ENCODE measurements around the gene MPPED2. TPM values are rescaled to one million over a fixed set of nuclear protein-coding genes. Genes with fewer than 3 reads are reported as not detected.

Gene MPPED2
- total and polyA plus RNA-seq, 5 experiments from 2014 or later, result 1.4 to 4.9 (median 3.3) TPM; not detected in 2

GRCh38 chr11:30487200-30487898 is 98.8 kb downstream of the MPPED2 start:
- no peak overlapping the region for H3K27ac Mint-ChIP-seq
- no peaks in the 10 kb centered on the region for H3K36me3 Mint-ChIP-seq
- H3K4me3 Mint-ChIP-seq, result no peak overlapping the region
- DNase-seq, result no peak
- peaks cover 0 to 29% (median 2%) of the 10 kb centered on the region in 5 donors for H3K27me3 Mint-ChIP-seq
- H3K4me1 Mint-ChIP-seq, result no peaks in the 10 kb centered on the region
- POLR2A ChIA-PET, result no interaction called here
- H3K9me3 Mint-ChIP-seq, result no peaks in the 10 kb centered on the region
- ATAC-seq, result no peak

DNA sequence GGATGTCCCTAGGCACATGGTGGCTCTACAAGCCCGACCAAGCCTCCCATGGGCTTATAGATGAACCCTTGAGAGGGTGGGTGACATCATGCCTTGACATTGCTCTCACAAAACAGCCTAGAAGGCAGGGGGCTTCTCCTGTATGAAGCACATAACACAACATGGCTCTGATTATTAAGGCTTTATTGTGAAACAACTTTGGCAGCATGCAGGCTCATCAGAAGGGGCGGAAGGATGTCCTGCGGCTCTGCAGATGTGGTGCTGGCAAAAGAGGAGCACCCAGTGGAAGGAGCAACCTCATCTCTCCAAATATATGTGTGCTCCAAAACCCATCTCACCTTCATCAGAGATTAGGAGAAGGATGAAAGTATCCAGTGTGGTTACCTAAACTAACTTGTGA is 100.4 kb downstream of the MPPED2 start:
- DNase-seq, result no peak
- no peak for ATAC-seq
- no peaks in the 10 kb centered on the region for H3K36me3 Mint-ChIP-seq
- POLR2A ChIA-PET, result no interaction called here
- no peak overlapping the region for H3K4me3 Mint-ChIP-seq
- H3K9me3 Mint-ChIP-seq, result no peaks in the 10 kb centered on the region
- H3K27ac Mint-ChIP-seq, result no peak overlapping the region
- peaks cover 0 to 29% (median 5%) of the 10 kb centered on the region in 5 donors for H3K27me3 Mint-ChIP-seq
- no peaks in the 10 kb centered on the region for H3K4me1 Mint-ChIP-seq

DNA sequence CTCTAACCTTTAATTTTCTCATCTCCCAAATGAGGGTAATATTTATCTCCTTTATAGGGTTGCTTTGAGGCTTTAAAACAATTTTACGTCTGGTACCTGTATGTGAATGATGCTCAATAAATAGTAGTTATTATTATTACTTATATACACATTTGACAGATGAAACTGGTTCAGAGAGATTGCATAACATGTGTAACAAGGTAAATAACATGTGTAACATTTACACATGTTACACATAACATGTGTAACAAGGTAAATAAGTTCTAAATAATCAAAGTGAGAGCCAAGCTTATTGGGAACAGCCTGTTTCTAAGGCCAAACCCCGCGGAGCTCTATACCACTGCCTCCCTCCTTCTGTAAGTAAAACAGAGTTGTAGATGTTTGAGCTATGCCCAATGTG is 100.9 kb downstream of the MPPED2 start:
- H3K36me3 Mint-ChIP-seq, result no peaks in the 10 kb centered on the region
- H3K27ac Mint-ChIP-seq, result no peak overlapping the region
- ATAC-seq (no peak), DNase-seq (no peak)
- H3K27me3 Mint-ChIP-seq, result peaks cover 0 to 29% (median 5%) of the 10 kb centered on the region in 5 donors
- H3K9me3 Mint-ChIP-seq, result no peaks in the 10 kb centered on the region
- POLR2A ChIA-PET, result no interaction called here
- H3K4me1 Mint-ChIP-seq, result no peaks in the 10 kb centered on the region
- no peak overlapping the region for H3K4me3 Mint-ChIP-seq

GRCh38 chr11:30483056-30483455 is 103.1 kb downstream of the MPPED2 start:
- POLR2A ChIA-PET, result no interaction called here
- no peak for DNase-seq
- ATAC-seq, result no peak
- no peaks in the 10 kb centered on the region for H3K36me3 Mint-ChIP-seq
- no peaks in the 10 kb centered on the region for H3K9me3 Mint-ChIP-seq
- H3K4me1 Mint-ChIP-seq, result no peaks in the 10 kb centered on the region
- peaks cover 0 to 26% (median 5%) of the 10 kb centered on the region in 5 donors for H3K27me3 Mint-ChIP-seq
- no peak overlapping the region for H3K27ac Mint-ChIP-seq
- no peak overlapping the region for H3K4me3 Mint-ChIP-seq

DNA sequence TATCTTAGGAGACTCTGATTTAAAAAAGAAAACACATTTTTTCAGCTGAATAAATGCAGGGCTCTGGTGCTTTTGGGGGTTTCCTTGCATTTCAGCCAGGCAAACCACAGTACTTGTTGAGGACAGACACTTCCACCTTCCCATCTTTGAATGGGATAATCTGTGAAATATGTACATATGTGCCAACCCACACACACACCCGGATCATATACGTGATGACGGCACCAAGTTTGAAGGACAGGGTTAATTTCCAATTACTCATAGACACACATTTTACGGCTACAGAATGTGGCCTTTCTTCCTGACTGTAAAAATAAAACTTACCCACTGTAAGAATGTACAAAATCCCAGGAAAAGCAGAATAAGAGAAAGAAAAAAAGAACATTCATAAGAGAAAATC is 104.4 kb downstream of the MPPED2 start:
- no peak for DNase-seq

DNA sequence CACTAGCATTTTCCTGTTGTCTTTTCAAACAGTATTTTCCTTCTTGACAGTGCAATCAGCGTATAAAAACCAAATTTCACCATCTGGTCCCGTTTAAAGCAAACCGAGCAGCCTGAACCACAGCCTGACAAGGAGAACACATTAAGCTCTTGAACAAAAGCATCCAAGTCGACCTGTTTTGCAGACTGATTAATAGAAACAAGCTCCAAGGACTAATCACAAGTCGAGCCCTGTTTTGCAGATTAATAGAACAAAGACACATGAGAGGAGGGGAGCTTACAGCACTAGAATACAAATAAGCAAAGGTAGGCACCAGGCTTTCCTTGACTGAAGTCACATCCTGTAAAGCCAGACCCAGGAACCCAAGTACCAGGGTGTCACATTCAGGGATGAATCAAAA is 104.8 kb downstream of the MPPED2 start:
- peaks cover 0 to 23% (median 2%) of the 10 kb centered on the region in 5 donors for H3K27me3 Mint-ChIP-seq
- no peaks in the 10 kb centered on the region for H3K4me1 Mint-ChIP-seq
- no peak for DNase-seq
- H3K27ac Mint-ChIP-seq, result no peak overlapping the region
- H3K9me3 Mint-ChIP-seq, result peaks cover 0 to under 1% (median 0%) of the 10 kb centered on the region in 9 donors
- ATAC-seq, result no peak
- H3K36me3 Mint-ChIP-seq, result no peaks in the 10 kb centered on the region
- POLR2A ChIA-PET, result no interaction called here
- no peak overlapping the region for H3K4me3 Mint-ChIP-seq

More for the DNA sequence above, 104.4 kb downstream of the MPPED2 start:
- Mint-ChIP-seq H3K9me3 (no peaks in the 10 kb centered on the region), H3K27ac (no peak overlapping the region), H3K4me1 (no peaks in the 10 kb centered on the region), H3K36me3 (no peaks in the 10 kb centered on the region), H3K4me3 (no peak overlapping the region), H3K27me3 (peaks cover 0 to 28% (median 5%) of the 10 kb centered on the region in 5 donors)
- ATAC-seq, result no peak
- POLR2A ChIA-PET, result no interaction called here

GRCh38 chr11:30479899-30480298 is 106.3 kb downstream of the MPPED2 start:
- H3K36me3 Mint-ChIP-seq, result no peaks in the 10 kb centered on the region
- peaks cover 0 to 21% (median 2%) of the 10 kb centered on the region in 5 donors for H3K27me3 Mint-ChIP-seq
- peak overlapping the region in 1 of 10 donors; percentile 53 for H3K27ac Mint-ChIP-seq
- H3K4me1 Mint-ChIP-seq, result no peaks in the 10 kb centered on the region
- no peak for ATAC-seq
- H3K9me3 Mint-ChIP-seq, result peaks cover 0 to 2% (median 0%) of the 10 kb centered on the region in 9 donors
- POLR2A ChIA-PET, result no interaction called here
- DNase-seq, result no peak
- no peak overlapping the region for H3K4me3 Mint-ChIP-seq

- Mint-ChIP-seq H3K9me3 (peaks cover 0 to 2% (median 0%) of the 10 kb centered on the region in 9 donors), H3K27ac (no peak overlapping the region), H3K36me3 (no peaks in the 10 kb centered on the region), H3K4me1 (no peaks in the 10 kb centered on the region), H3K4me3 (peak overlapping the region in 1 of 10 donors; percentile 30), H3K27me3 (peaks cover 0 to 21% (median 2%) of the 10 kb centered on the region in 5 donors)
- DNase-seq (no peak), ATAC-seq (no peak)
- POLR2A ChIA-PET, result no interaction called here
These were observed 107.2 kb downstream of the MPPED2 start for GRCh38 chr11:30478923-30479322.

GRCh38 chr11:30477061-30477460 is 109.1 kb downstream of the MPPED2 start:
- POLR2A ChIA-PET, result no interaction called here
- DNase-seq (no peak), ATAC-seq (no peak)
- no peak overlapping the region for H3K4me3 Mint-ChIP-seq
- H3K27me3 Mint-ChIP-seq, result peaks cover 0 to 21% (median 2%) of the 10 kb centered on the region in 5 donors
- peaks cover 0 to 2% (median 0%) of the 10 kb centered on the region in 9 donors for H3K9me3 Mint-ChIP-seq
- H3K4me1 Mint-ChIP-seq, result no peaks in the 10 kb centered on the region
- no peaks in the 10 kb centered on the region for H3K36me3 Mint-ChIP-seq
- no peak overlapping the region for H3K27ac Mint-ChIP-seq

- Mint-ChIP-seq H3K36me3 (no peaks in the 10 kb centered on the region), H3K27me3 (peaks cover 0 to 31% (median 2%) of the 10 kb centered on the region in 5 donors), H3K27ac (no peak overlapping the region), H3K4me3 (no peak overlapping the region), H3K4me1 (no peaks in the 10 kb centered on the region), H3K9me3 (peaks cover 0 to 2% (median 0%) of the 10 kb centered on the region in 9 donors)
- no peak for DNase-seq
- ATAC-seq, result no peak
- POLR2A ChIA-PET, result no interaction called here
These were observed 111.8 kb downstream of the MPPED2 start for GRCh38 chr11:30474151-30474954.

DNA sequence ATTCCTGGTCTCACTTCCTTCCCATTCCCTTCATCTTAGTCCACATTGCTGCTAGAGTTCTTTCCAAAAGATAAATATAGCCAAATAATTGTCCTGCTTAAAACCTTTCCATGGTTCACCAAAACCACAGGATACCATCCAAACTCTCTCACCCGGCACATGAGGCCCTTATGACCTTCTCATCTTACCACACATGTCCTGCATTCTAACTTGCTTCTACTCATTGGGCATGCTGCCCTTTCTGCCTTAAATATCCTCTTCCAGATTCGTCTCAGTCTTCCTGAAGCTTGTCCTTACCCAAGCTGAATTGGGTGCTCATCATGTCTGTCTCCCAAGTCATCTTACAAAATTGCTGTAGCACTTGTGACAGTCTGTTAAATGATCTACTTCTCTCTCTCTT is 114.9 kb downstream of the MPPED2 start:
- no peak overlapping the region for H3K27ac Mint-ChIP-seq
- peaks cover 0 to 9% (median 0%) of the 10 kb centered on the region in 5 donors for H3K27me3 Mint-ChIP-seq

GRCh38 chr11:30468881-30469280 is 117.3 kb downstream of the MPPED2 start:
- ATAC-seq (no peak), DNase-seq (no peak)
- Mint-ChIP-seq H3K4me1 (no peaks in the 10 kb centered on the region), H3K36me3 (no peaks in the 10 kb centered on the region), H3K9me3 (no peaks in the 10 kb centered on the region), H3K27me3 (peaks cover 0 to 9% (median 0%) of the 10 kb centered on the region in 5 donors), H3K4me3 (no peak overlapping the region), H3K27ac (no peak overlapping the region)
- POLR2A ChIA-PET, result no interaction called here

More for the DNA sequence above, 114.9 kb downstream of the MPPED2 start:
- POLR2A ChIA-PET, result no interaction called here
- DNase-seq (no peak), ATAC-seq (no peak)
- H3K4me3 Mint-ChIP-seq, result no peak overlapping the region
- H3K9me3 Mint-ChIP-seq, result peaks cover 0 to 2% (median 0%) of the 10 kb centered on the region in 9 donors
- H3K36me3 Mint-ChIP-seq, result no peaks in the 10 kb centered on the region
- H3K4me1 Mint-ChIP-seq, result no peaks in the 10 kb centered on the region

DNA sequence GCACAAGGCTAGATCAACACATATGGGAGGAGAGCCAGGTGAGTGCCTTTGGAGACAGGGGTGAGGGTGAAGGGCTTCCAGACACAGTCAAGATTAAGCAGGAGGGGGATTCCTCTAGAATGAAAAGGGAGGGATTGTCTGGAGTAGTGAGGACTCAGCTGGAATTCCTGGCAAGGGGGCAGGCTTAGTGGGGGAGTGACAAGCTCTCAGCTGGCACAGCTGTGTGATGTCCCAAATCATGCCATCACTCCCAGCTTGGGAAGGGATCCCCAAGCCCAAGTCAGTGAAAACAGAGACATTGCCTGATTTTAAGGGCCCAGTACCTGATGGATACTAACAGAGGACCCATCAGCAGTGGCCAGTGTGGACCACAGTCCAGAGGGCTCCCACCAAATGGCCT is 119.0 kb downstream of the MPPED2 start:
- ATAC-seq, result no peak
- Mint-ChIP-seq H3K4me1 (peaks cover 0 to under 1% (median 0%) of the 10 kb centered on the region in 4 donors), H3K9me3 (no peaks in the 10 kb centered on the region), H3K36me3 (no peaks in the 10 kb centered on the region), H3K27me3 (peaks cover 0 to 9% (median 0%) of the 10 kb centered on the region in 5 donors), H3K27ac (no peak overlapping the region), H3K4me3 (no peak overlapping the region)
- POLR2A ChIA-PET, result no interaction called here
- no peak for DNase-seq

All from naive thymus-derived CD8-positive, alpha-beta T cell (primary cell).